Hepatocyte (in vitro differentiated cells): ENCODE measurements around the gene CD200.

Experiments used
- CTCF ChIP-seq: fragments of 200-600 bp; sonication (generic); IDR thresholded peaks from 2 replicates; pipeline ENCODE4 v1.5.1; 2016; ENCODE audit warnings: antibody characterized with exemption, mild to moderate bottlenecking; ENCODE audit not compliant: poor library complexity
- EZH2 ChIP-seq: fragments of 200-600 bp; sonication (generic); IDR thresholded peaks from 2 replicates; pipeline ENCODE4 v1.6.1; 2016; ENCODE audit warnings: antibody characterized with exemption, mild to moderate bottlenecking, borderline replicate concordance

- no peak for TF ChIP-seq CTCF
- TF ChIP-seq EZH2, result no peak
Measured at GRCh38 chr3:112395181-112395895, 62.4 kb downstream of the CD200 start.
